B cell (primary cell): ENCODE results near the gene C1orf35. TPM values are rescaled to one million over a fixed set of nuclear protein-coding genes. Genes with fewer than 3 reads are reported as not detected.

ENCODE experiments used
- ATAC-seq: fragments of 200-7000 bp; cut with Tn5 transposase; one replicate; pipeline ENCODE4 v1.10.0; 2021; ENCODE audit warnings: low read depth, mild to moderate bottlenecking, moderate number of reproducible peaks, moderate library complexity
- CTCF ChIA-PET: fragments of 350-600 bp; sonication (Branson Sonifier 250); formaldehyde crosslinking; loops from one replicate; lab custom pipeline; 2021; ENCODE audit warnings: antibody characterized with exemption, inconsistent platforms; lab: Charles Lee
- POLR2A ChIA-PET: fragments of 350-600 bp; sonication (Branson Sonifier 250); formaldehyde crosslinking; loops from one replicate; lab custom pipeline; 2021; ENCODE audit warnings: antibody characterized with exemption; lab: Charles Lee
- DNase-seq: peaks from one replicate; pipeline ENCODE4 v3.0.0; 2013
- H2AFZ ChIP-seq: 2 replicates; pipeline ENCODE4 v1.6.1; 2012; ENCODE audit warnings: mild to moderate bottlenecking, low read depth, low read length; ENCODE audit not compliant: insufficient read depth, poor library complexity, severe bottlenecking
- H3K27ac ChIP-seq, 2 donors: 1 replicate in 1 of 2; 2 replicates in 1 of 2; pipeline ENCODE4 v1.5.1; 2012 to 2013; ENCODE audit warnings: low read length in 2 of 2, mild to moderate bottlenecking in 2 of 2, moderate library complexity in 1 of 2
- H3K27me3 ChIP-seq, 4 experiments: fragments of 200-600 bp in 1 of 4; sonication (generic) in 1 of 4; replicated peaks in 1 of 4; 1 replicate in 2 of 4; 2 replicates in 2 of 4; pipeline versions ENCODE4 v1.6.1 to v1.7.0; 2013 to 2016; ENCODE audit warnings: low read length in 3 of 4, mild to moderate bottlenecking in 2 of 4, mixed read lengths in 1 of 4, moderate library complexity in 1 of 4; ENCODE audit not compliant: insufficient read depth in 4 of 4, control insufficient read depth in 3 of 4; ENCODE audit errors: control extremely low read depth in 1 of 4
- H3K36me3 ChIP-seq, 2 experiments: replicated peaks in 1 of 2; 1 replicate in 1 of 2; 2 replicates in 1 of 2; pipeline versions ENCODE4 v1.6.1 to v1.7.1; 2013; ENCODE audit warnings: low read length in 1 of 2; ENCODE audit not compliant: insufficient read depth in 2 of 2, control insufficient read depth in 1 of 2; ENCODE audit errors: control extremely low read depth in 1 of 2, extremely low read depth in 1 of 2
- H3K4me1 ChIP-seq, 2 donors: fragments of 200-600 bp in 1 of 2; sonication (generic) in 1 of 2; 1 replicate in 1 of 2; 2 replicates in 1 of 2; pipeline versions ENCODE4 v1.5.1 to v1.6.1; 2013 to 2017; ENCODE audit warnings: low read length in 2 of 2; ENCODE audit not compliant: control insufficient read depth in 2 of 2, insufficient read depth in 2 of 2
- H3K4me2 ChIP-seq: replicated peaks from 2 replicates; pipeline ENCODE3; 2012; ENCODE audit warnings: mild to moderate bottlenecking, low read depth, low read length; ENCODE audit not compliant: poor library complexity, severe bottlenecking
- H3K4me3 ChIP-seq, 5 experiments: fragments of 200-600 bp in 1 of 5; sonication (generic) in 1 of 5; 1 replicate in 3 of 5; 2 replicates in 2 of 5; pipeline versions ENCODE4 v1.5.1 to v1.7.0; 2011 to 2016; ENCODE audit warnings: low read length in 4 of 5, mild to moderate bottlenecking in 4 of 5, low read depth in 2 of 5, control low read depth in 1 of 5, moderate library complexity in 1 of 5; ENCODE audit not compliant: insufficient read depth in 1 of 5; ENCODE audit errors: control extremely low read depth in 1 of 5, extremely low read depth in 1 of 5
- H3K79me2 ChIP-seq: fragments of 200-600 bp; sonication (generic); one replicate; pipeline ENCODE4 v1.6.0; 2016; ENCODE audit warnings: low read length; ENCODE audit not compliant: control insufficient read depth, insufficient read depth
- H3K9ac ChIP-seq: fragments of 200-600 bp; sonication (generic); 2 replicates; pipeline ENCODE4 v1.6.1; 2017; ENCODE audit warnings: mild to moderate bottlenecking, low read length, moderate library complexity
- H3K9me3 ChIP-seq, 3 donors: one replicate each; pipeline versions ENCODE4 v1.6.1 to v1.7.1; 2013; ENCODE audit warnings: low read length in 2 of 3; ENCODE audit not compliant: control insufficient read depth in 2 of 3, insufficient read depth in 1 of 3; ENCODE audit errors: control extremely low read depth in 1 of 3
- H4K20me1 ChIP-seq: 2 replicates; pipeline ENCODE4 v1.6.0; 2012; ENCODE audit warnings: mild to moderate bottlenecking, low read length; ENCODE audit not compliant: insufficient read depth, control insufficient read depth, poor library complexity, severe bottlenecking
- H3K27ac Mint-ChIP-seq: one replicate; pipeline ENCODE4 v1.8.0; 2021; ENCODE audit warnings: mixed read lengths
- H3K27me3 Mint-ChIP-seq: one replicate; pipeline ENCODE4 v1.8.0; 2021; ENCODE audit warnings: mixed read lengths
- H3K4me1 Mint-ChIP-seq: one replicate; pipeline ENCODE4 v1.8.0; 2021; ENCODE audit warnings: mixed read lengths
- H3K4me3 Mint-ChIP-seq: one replicate; pipeline ENCODE4 v1.8.0; 2021; ENCODE audit warnings: mixed read lengths
- H3K9me3 Mint-ChIP-seq: one replicate; pipeline ENCODE4 v1.8.0; 2022; ENCODE audit warnings: mixed read lengths; ENCODE audit not compliant: insufficient read depth
- CTCF ChIP-seq: fragments of 200-600 bp; IDR thresholded peaks from one replicate; pipeline ENCODE4 v1.8.0; 2022; ENCODE audit warnings: antibody characterized with exemption, mild to moderate bottlenecking
- EZH2 ChIP-seq: IDR thresholded peaks from 2 replicates; pipeline ENCODE4 v1.6.1; 2012; ENCODE audit warnings: borderline replicate concordance, low read depth, mild to moderate bottlenecking, moderate library complexity, low read length; ENCODE audit not compliant: insufficient read depth, poor library complexity, severe bottlenecking
- WGBS: methylation state at CpG from one replicate; pipeline ENCODE4 v1.1.5; 2013; ENCODE audit warnings: missing lambda C conversion rate; ENCODE audit not compliant: insufficient coverage; 5-methylcytosine and 5-hydroxymethylcytosine counted together
- intact Hi-C: fragments of 100-400 bp; cut with micrococcal nuclease; formaldehyde crosslinking; loops from one replicate; pipeline ENCODE4 v1.10.0; 2022
- polyA plus RNA-seq: library from polyadenylated mRNA; depleted of rRNA; stranded (reverse); fragments of >200 nt; gene quantifications from 2 replicates; pipeline ENCODE4 v1.2.3, GENCODE V29; 2012
- total RNA-seq, 2 donors: library from RNA; stranded (reverse); fragments of 120-200 nt in 1 of 2; gene quantifications; 1 replicate in 1 of 2; 2 replicates in 1 of 2; pipeline versions ENCODE4 v1.2.3 to v1.2.4, GENCODE V29; 2013 to 2022

C1orf35 gene
- total and polyA plus RNA-seq, 2 donors (not counting 1 experiment from before 2014, with no cell fraction given), result 24.1 to 41.0 TPM

- no peaks in the 10 kb centered on the region for H3K9me3 Mint-ChIP-seq
- Histone ChIP-seq H3K9me3 (no peaks in the 10 kb centered on the region), H3K4me1 (peaks cover 27 to 41% of the 10 kb centered on the region in 2 donors), H3K27ac (no peak overlapping the region), H3K9ac (no peak overlapping the region), H3K79me2 (peaks cover 34% of the 10 kb centered on the region), H3K27me3 (no peaks in the 10 kb centered on the region), H4K20me1 (peaks cover 26% of the 10 kb centered on the region), H3K36me3 (peaks cover 0 to 27% of the 10 kb centered on the region in 2 experiments), H3K4me2 (no peak overlapping the region), H3K4me3 (no peak overlapping the region), H2AFZ (no peak overlapping the region)
- WGBS, result 84% methylated on average over 7 of the region's 7 CpGs
- peaks cover 40% of the 10 kb centered on the region for H3K4me1 Mint-ChIP-seq
- peak overlapping the region; percentile 99 for H3K4me3 Mint-ChIP-seq
- intact Hi-C loops, result loop anchor here (10.0 kb wide), 2 partner anchors 170 to 1400 kb away; partner anchors contain the start of gene NUP133
- H3K27ac Mint-ChIP-seq, result peak overlapping the region; percentile 73
- no peak for DNase-seq
- POLR2A ChIA-PET, result interaction anchor here (0.5 to 1.5 kb wide), 3 partner anchors 23 to 61 kb away, joined by 3 to 5 read pairs (median 3); partner anchors contain the start of gene ARF1
- ATAC-seq, result no peak
- TF ChIP-seq EZH2 (no peak), CTCF (no peak)
- CTCF ChIA-PET, result no interaction called here
- H3K27me3 Mint-ChIP-seq, result no peaks in the 10 kb centered on the region
Measured at GRCh38 chr1:228104526-228105269, 1.6 kb upstream of the C1orf35 start.
